ENCODE measurements around the gene PLSCR3.

PLSCR3 gene

GRCh38 chr17:7394452-7395191 lies at the start of gene PLSCR3:
PLSCR3 (minus strand) TSS chr17:7394525; CDS start chr17:7394110, 415 bp downstream.
- peak; percentile 86 for DNase-seq (ENCODE audit: low spot score)

GRCh38 chr17:7443499-7444485 lies 49.5 kb upstream of the PLSCR3 start:
- DNase-seq (ENCODE audit: low spot score) = no peak

DNA sequence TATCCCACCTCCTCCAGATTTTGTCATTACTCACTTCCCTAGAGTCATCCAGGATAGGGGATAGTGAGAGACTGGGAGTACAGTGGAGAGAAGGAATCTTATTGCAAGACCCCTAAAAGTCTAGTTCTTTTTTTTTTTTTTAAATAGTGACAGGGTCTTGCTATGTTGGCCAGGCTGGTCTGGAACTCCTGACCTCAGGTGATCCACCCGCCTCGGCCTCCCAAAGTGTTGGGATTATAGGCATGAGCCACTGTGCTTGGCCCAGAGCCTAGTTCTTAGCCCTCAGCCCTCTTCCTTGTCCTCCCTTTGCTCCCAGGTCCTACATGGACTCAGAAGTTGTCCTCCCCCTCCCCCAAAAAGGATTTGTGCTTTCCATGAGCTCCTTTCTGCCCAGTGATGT lies 47.8 kb upstream of the PLSCR3 start:
- no peak for DNase-seq (ENCODE audit: low spot score)

GRCh38 chr17:7441266-7441665 lies 46.9 kb upstream of the PLSCR3 start:
- DNase-seq (ENCODE audit: low spot score) = no peak

DNA sequence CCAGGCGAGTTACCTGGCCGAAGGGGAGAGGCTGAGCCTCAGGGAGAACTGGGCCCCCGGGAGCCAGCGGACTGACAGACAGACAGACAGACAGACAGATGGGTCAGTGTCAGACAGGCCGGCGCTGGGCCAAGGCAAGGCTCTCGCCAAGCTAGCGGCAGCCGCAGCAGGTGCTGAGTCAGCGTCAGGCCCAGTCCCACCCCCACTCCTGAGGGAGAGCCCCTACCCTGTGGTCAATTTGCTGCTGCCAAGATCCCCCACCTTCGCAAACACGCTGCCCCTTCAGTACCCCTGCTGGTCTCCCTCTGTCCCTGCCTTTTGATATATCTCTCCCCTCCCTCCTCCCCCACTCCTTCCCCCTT lies 46.5 kb upstream of the PLSCR3 start:
- DNase-seq (ENCODE audit: low spot score) = no peak

DNA sequence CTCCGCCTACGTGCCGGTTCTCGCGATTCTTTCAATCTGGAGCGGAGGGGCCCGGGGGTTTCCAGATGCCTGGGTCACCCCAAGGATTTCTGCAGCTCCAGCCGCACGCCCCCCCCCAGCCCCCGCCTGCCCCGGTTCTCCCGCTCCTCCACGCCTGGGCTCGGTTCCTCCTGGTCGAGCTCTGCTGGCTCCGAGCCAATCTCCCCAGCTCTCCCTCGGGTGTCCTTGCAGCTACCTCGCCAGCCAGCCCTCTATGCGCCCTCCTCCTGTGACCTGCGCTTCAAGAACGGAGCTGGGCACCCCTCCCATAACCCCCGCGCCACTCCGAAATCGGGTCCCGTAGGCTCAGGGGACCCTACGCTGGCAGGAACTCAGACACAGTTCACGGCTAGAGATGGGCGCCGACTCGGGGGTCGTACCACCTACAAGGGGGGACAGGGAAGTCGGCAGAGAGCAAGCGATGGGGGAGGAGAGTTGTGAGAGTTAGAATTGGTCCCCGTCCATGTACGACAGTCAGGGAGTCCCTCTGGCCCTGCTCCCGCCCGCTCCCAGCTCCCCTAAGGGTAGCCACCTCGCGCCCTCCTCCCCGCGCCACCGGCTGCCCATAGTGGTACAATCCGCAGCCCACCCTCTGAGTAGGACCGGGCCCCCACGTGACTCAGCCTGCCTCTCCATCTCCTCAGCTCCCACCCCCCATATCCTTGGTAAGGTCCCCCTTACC lies 45.9 kb upstream of the PLSCR3 start:
- no peak for DNase-seq (ENCODE audit: low spot score)

DNA sequence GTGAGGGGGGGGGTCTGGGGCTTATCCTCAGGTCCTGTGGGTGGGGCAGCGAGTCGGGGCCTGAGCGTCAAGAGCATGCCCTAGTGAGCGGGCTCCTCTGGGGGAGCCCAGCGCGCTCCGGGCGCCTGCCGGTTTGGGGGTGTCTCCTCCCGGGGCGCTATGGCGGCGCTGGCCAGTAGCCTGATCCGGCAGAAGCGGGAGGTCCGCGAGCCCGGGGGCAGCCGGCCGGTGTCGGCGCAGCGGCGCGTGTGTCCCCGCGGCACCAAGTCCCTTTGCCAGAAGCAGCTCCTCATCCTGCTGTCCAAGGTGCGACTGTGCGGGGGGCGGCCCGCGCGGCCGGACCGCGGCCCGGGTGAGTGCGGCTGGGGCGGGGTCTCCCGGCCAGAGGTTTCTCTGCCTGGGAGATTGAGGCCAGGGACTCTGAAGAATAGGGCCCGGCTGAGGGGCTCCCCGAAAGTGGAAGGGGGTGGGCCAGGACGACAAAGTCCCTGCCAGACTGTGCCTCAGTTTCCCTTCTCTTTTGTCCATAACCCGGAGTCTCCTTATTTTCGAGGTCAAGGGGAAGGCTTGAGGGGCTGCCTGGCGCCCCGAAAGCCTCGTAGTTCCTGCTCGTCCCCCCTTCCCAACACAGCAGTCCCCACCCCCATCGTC lies 45.3 kb upstream of the PLSCR3 start, which contains the start of gene FGF11:
TSS of gene FGF11 (plus strand) at position 51 of the 651 bp plus-strand sequence. CDS start at position 160, 109 bp downstream.
- DNase-seq (ENCODE audit: low spot score) = no peak

DNA sequence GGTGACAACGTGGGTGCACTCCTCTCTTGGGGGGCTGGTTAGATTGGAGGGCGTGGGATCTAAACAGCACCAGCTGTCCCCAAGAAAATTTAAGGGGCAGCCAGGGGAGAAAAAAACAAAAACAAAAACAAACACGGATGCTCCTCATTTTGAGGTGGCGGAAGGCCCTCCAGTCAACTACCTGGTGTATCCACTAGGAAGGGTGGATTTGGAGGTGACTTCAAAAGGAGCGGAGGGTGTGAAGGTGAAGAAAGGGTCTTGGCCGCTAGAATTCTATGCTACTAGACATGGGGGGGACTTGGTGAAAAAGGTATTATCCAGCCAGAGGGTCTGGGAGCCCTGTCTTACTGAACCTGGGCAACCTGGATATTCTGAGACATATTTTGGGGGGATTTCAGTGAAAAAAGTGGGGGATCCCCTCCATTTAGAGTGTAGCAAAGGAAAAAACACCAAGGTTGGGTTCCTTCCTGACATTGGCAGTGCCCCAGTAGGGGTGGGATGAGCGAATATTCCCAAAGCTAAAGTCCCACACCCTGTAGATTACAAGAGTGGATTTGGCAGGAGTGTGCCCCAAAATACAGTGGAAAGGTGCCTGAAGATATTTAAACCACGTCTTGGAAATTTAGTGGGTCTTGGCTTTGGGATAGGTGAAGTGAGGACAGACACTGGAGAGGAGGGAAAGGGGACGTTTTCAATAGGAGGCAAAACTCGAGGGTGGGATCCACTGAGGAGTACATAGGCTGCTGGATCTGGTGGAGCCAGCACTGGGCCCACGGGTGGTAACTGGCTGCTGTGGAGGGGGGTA lies 44.5 kb upstream of the PLSCR3 start:
- no peak for DNase-seq (ENCODE audit: low spot score)

- DNase-seq (ENCODE audit: low spot score) = peak; percentile 62
Measured at GRCh38 chr17:7437950-7438614, 43.8 kb upstream of the PLSCR3 start.

DNA sequence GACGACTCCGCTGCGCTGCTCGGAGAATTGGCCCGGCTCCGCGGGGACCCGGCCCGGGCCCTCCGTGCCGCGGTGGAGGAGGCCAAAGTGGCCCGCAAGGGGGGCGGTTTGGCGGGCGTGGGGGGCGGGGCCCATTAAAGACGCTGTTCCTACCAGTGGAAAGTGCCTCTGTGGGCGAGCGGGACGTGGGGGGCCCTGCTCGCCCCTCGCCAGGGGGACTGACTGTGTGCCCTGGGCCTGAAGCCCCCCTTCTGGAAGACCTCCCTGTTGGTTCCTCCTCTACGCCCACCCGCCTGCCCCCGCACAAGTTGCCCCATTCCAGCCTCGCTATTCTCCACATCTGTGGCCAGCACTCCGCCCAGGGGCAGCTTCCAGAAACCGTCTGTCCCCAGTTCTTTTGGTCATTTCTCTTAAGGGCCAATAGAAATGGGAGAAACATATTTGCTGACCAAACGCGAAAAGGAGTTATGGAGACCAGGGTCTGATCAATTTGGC lies 43.1 kb upstream of the PLSCR3 start:
- DNase-seq (ENCODE audit: low spot score) = no peak

GRCh38 chr17:7436556-7437368 lies 42.4 kb upstream of the PLSCR3 start:
- peak; percentile 72 for DNase-seq (ENCODE audit: low spot score)

DNA sequence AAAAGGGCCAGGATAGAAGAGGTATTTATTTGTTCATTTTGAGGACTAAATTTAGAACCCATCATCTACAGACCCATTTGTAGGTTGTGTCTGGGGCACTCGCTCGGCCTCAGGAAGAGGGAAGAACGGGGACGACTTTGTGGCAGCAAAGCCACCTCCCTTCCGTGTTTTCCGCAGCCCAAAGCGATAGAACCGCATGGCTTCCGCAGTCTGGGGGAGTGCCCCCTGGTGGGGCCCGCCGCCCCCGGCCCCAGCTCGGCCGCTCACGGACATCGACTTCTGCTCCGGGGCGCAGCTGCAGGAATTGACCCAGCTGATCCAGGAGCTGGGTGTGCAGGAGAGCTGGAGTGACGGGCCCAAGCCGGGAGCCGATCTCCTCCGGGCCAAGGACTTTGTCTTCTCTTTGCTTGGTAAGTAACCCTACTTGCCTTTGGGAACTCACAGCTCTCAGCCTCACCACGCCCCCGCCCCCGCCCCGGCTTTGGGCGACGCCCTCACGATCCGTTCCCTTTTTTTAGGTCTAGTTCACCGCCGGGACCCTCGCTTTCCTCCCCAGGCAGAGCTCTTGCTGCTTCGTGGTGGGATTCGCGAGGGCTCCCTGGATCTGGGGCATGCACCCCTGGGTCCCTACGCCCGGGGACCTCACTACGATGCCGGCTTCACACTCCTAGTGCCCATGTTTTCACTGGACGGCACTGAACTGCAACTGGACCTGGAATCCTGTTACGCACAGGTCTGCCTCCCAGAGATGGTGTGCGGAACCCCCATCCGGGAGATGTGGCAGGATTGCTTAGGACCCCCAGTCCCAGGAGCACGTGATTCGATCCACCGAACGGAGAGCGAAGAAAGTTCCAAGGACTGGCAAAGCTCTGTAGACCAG lies 41.6 kb upstream of the PLSCR3 start:
- peak; percentile 40 for DNase-seq (ENCODE audit: low spot score)

- DNase-seq (ENCODE audit: low spot score) = no peak
Measured at GRCh38 chr17:7432296-7432695, 38.0 kb upstream of the PLSCR3 start.

- DNase-seq (ENCODE audit: low spot score) = no peak
Measured at GRCh38 chr17:7431231-7431630, 36.9 kb upstream of the PLSCR3 start.

- DNase-seq (ENCODE audit: low spot score) = no peak
Measured at GRCh38 chr17:7429722-7430121, 35.4 kb upstream of the PLSCR3 start.

GRCh38 chr17:7428557-7428956 lies 34.2 kb upstream of the PLSCR3 start, which contains the start of gene SPEM3:
SPEM3 (plus strand) TSS chr17:7428857; CDS start chr17:7428903, 46 bp downstream.
- no peak for DNase-seq (ENCODE audit: low spot score)

DNA sequence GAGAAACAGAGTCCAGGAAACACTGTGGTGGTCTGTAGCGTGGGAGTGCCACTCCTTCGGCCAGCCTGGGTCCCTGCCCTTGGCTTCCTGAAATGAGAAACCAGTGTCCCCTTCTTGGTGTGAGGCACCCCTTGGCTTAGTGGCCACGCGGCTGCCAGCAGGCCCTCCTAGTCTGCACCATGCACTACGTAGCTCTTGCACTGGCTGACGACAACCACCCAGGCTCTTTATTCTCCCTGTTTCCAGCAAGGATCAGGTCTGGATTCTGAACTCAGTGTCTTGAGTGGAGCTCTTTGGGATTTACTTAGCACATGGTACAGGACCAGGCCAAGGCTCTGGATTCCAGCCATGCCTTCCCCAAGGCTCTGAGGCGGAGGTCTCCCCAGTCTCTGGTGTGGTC lies 33.2 kb upstream of the PLSCR3 start:
- no peak for DNase-seq (ENCODE audit: low spot score)

DNA sequence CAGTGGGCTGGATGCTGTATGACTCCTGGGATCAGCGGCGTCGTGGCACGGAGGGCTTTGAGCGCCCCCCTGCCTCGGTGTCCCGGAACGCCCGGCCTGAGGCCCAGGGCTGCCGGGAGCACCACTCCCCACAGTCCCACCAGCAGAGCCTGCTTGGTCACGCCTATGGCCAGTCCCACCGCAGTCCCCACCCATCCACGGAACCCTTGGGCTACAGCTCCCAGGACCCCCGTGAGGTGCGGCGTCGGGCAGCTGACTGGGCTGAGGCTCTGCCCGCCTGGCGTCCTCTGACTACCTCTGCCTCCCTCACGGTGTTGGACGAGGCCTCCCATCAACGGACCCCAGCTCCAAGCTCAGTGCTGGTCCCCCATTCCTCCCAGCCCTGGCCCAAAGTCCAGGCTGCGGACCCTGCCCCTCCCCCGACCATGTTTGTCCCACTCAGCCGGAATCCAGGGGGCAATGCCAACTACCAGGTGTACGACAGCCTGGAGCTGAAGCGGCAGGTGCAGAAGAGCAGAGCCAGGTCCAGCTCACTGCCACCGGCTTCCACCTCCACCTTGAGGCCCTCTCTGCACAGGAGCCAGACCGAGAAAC lies 32.7 kb upstream of the PLSCR3 start:
- no peak for DNase-seq (ENCODE audit: low spot score)

Data from HuH-7 (cell line).